ENCODE results near the gene TRMT5. TPM values are rescaled to one million over a fixed set of nuclear protein-coding genes. Genes with fewer than 3 reads are reported as not detected.

TRMT5 gene
- polyA plus RNA-seq, 1 of the 3 experiments (the other 2 are of a cell fraction): 4.0 TPM

GRCh38 chr14:60965402-60965801, 15.5 kb downstream of the TRMT5 start (continued):
- no peak for TF ChIP-seq USF2 (IDR thresholded peaks at IDR 0.05; ENCODE audit: borderline replicate concordance, low read depth, low read length)
- TF ChIP-seq NRF1 (IDR thresholded peaks at IDR 0.05; ENCODE audit: low read depth, low read length): no peak
- TF ChIP-seq, protein P1, sequence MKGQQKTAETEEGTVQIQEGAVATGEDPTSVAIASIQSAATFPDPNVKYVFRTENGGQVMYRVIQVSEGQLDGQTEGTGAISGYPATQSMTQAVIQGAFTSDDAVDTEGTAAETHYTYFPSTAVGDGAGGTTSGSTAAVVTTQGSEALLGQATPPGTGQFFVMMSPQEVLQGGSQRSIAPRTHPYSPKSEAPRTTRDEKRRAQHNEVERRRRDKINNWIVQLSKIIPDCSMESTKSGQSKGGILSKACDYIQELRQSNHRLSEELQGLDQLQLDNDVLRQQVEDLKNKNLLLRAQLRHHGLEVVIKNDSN (IDR thresholded peaks at IDR 0.05; ENCODE audit: borderline replicate concordance, low read depth): no peak

GRCh38 chr14:60964904-60965303, 16.0 kb downstream of the TRMT5 start:
- Histone ChIP-seq H3K79me2 (ENCODE audit: insufficient read depth) (no peaks in the 10 kb centered on the region), H2AFZ (ENCODE audit: low read depth) (no peak overlapping the region), H3K9ac (no peak overlapping the region), H3K27ac (ENCODE audit: low read depth in 2 of 2, low read length in 1 of 2) (peak overlapping the region in 1 of 2 experiments; percentile 36; a peak in 2 of 4 replicates), H3K9me2 (no peaks in the 10 kb centered on the region), H3K36me3 (replicated peaks in 1 of 2; ENCODE audit: control insufficient read depth in 1 of 2, insufficient read depth in 2 of 2, low read length in 1 of 2) (peaks cover 2 to 5% of the 10 kb centered on the region in 2 experiments), H3K9me3 (no peaks in the 10 kb centered on the region), H3K27me3 (ENCODE audit: insufficient read depth) (no peaks in the 10 kb centered on the region), H3K4me2 (no peak overlapping the region), H3K4me1 (ENCODE audit: control insufficient read depth in 1 of 2, insufficient read depth in 2 of 2, low read depth in 1 of 2, low read length in 1 of 2) (peaks cover 0 to 2% of the 10 kb centered on the region in 2 experiments; a peak in 2 of 4 replicates), H3F3A (replicated peaks; ENCODE audit: insufficient read depth) (no peaks in the 10 kb centered on the region), H4K20me1 (ENCODE audit: insufficient read depth) (no peaks in the 10 kb centered on the region), H3K4me3 (ENCODE audit: low read depth in 2 of 2, low read length in 1 of 2) (no peak overlapping the region)
- CTCF ChIA-PET: no interaction called here
- POLR2A ChIA-PET: no interaction called here
- WGBS (ENCODE audit: low lambda C conversion rate): 62% methylated on average over 2 of the region's 2 CpGs
- DNase-seq: no peak
- TF ChIP-seq NFIC (IDR thresholded peaks at IDR 0.05; ENCODE audit: borderline replicate concordance): no peak
- TF ChIP-seq EP300 (IDR thresholded peaks at IDR 0.05; ENCODE audit: borderline replicate concordance in 1 of 2, low read depth in 1 of 2, low read length in 1 of 2): no peak
- TF ChIP-seq FOSL2 (IDR thresholded peaks at IDR 0.05; ENCODE audit: borderline replicate concordance, low read depth): no peak
- no peak for TF ChIP-seq REST (IDR thresholded peaks at IDR 0.05; ENCODE audit: low read depth, low read length)
- no peak for TF ChIP-seq NRF1 (IDR thresholded peaks at IDR 0.05; ENCODE audit: low read depth, low read length)
- TF ChIP-seq, protein P2, sequence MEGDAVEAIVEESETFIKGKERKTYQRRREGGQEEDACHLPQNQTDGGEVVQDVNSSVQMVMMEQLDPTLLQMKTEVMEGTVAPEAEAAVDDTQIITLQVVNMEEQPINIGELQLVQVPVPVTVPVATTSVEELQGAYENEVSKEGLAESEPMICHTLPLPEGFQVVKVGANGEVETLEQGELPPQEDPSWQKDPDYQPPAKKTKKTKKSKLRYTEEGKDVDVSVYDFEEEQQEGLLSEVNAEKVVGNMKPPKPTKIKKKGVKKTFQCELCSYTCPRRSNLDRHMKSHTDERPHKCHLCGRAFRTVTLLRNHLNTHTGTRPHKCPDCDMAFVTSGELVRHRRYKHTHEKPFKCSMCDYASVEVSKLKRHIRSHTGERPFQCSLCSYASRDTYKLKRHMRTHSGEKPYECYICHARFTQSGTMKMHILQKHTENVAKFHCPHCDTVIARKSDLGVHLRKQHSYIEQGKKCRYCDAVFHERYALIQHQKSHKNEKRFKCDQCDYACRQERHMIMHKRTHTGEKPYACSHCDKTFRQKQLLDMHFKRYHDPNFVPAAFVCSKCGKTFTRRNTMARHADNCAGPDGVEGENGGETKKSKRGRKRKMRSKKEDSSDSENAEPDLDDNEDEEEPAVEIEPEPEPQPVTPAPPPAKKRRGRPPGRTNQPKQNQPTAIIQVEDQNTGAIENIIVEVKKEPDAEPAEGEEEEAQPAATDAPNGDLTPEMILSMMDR (IDR thresholded peaks at IDR 0.05): no peak
- no peak for TF ChIP-seq RFX5 (IDR thresholded peaks at IDR 0.05; ENCODE audit: low read length)
- TF ChIP-seq, protein P1 (IDR thresholded peaks at IDR 0.05; ENCODE audit: borderline replicate concordance, low read depth): no peak
- TF ChIP-seq YY1 (IDR thresholded peaks at IDR 0.05; ENCODE audit: low read depth): no peak
- TF ChIP-seq ZBTB33 (IDR thresholded peaks at IDR 0.05; ENCODE audit: borderline replicate concordance, low read depth): no peak

All from SK-N-SH (cell line).